HG03196 (cell line): ENCODE results near the gene CMIP.

Experiments
- ATAC-seq: cut with Tn5 transposase; IDR thresholded peaks from one replicate; pipeline ENCODE4 v1.9.1; 2021; ENCODE audit not compliant: unreplicated experiment

Gene CMIP

GRCh38 chr16:81633147-81633619 is 188.6 kb downstream of the CMIP start:
- no peak for ATAC-seq

DNA sequence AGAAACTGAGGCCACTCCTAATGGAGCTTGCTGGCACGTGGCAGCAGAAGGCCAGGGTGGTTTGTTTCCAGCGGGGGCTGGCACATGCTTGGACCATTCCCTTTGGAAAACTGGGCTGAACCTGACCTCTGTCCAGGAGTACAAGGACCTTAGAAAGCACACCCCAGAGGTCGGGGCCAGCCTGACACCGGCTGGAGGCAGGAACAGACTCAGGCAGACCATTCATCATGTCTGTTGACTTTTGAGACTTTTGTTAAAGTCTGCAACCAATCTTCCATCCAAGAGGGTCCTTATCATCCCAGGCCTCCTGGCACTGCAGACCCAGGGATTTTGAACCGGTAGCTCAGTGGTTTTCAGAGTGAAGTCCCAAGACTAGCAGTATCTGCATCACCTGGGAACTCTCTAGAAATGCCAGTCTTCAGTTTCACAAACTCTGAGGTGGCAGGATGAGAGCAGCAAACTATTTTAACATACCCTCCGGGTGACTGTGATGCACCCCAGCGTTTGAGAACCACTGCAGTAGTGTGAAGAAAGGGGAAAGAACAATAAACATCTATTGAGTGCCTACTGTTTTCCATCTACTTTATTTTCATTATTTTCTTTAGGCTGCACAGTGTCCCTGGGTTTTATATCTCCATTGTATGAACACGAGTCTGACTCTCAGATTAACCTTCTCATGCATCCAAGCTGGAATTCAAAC is 189.2 kb downstream of the CMIP start:
- no peak for ATAC-seq

- ATAC-seq, result no peak
Measured at GRCh38 chr16:81634380-81635062, 189.9 kb downstream of the CMIP start.

GRCh38 chr16:81635063-81635937 is 190.7 kb downstream of the CMIP start:
- ATAC-seq, result no peak

DNA sequence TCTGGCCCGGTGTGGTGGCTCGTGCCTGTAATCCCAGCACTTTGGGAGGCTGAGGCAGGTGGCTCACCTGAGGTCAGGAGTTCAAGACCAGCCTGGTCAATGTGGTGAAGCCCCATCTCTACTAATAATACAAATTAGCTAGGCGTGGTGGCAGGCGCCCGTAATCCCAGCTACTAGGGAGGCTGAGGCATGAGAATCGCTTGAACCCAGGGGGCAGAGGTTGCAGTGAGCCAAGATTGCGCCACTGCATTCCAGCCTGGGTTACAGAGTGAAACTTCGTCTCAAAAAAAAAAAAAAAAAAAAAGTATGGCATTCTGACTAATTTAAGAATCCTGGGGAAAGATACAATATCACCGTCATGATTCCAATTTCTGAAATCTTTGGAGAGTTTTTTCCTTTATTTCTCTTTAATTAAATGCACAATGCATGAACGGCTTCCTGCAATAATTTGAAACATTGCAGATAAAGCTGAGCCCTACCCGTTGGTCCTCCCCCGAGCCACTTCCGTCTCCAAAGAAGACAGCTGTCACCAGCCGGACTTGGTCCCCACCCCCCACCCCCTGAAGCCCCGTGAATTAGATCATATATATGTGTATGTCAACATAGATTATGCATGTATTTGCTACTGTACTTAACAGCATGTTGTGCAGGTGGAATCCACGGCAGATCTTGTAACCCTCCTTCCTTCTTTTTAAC is 191.8 kb downstream of the CMIP start:
- ATAC-seq, result no peak

- no peak for ATAC-seq
Measured at GRCh38 chr16:81637336-81638235, 193.0 kb downstream of the CMIP start.

DNA sequence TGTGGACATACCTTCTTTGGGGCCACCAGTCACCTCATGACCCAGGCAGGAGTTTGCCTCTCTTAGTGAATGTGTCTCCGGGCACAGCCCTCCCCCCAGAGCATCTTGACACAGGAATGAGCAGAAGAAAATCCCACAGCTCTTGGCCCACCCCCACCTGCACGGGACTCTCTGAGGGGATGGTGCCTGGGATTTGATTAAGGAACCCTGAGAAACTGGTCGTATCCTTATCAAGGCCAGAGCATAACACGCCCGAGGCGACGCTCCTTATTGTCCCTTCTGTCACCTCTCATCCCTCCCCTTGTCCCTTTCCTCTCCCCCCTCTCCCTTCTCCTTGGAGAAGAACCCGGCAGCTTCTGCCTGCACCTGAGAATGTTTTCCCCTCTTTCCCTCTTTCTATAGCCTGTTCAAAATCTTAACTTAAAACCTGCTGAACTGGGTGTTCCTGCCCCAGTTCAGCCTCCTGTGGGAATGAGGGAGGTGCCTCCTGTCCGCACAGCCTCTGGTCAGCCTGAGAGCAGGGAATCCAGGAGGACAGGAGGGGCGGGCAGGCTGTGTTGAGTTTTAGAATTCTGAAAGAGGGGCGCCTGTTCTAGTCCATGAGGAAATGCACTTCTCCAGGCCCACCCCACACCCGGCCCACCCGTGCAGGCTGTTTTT is 193.8 kb downstream of the CMIP start:
- no peak for ATAC-seq

GRCh38 chr16:81639348-81639747 is 194.7 kb downstream of the CMIP start:
- no peak for ATAC-seq

GRCh38 chr16:81639931-81640680 is 195.5 kb downstream of the CMIP start:
- ATAC-seq, result no peak

- no peak for ATAC-seq
Measured at GRCh38 chr16:81640681-81641070, 196.1 kb downstream of the CMIP start.

GRCh38 chr16:81641395-81642106 is 196.9 kb downstream of the CMIP start:
- no peak for ATAC-seq

DNA sequence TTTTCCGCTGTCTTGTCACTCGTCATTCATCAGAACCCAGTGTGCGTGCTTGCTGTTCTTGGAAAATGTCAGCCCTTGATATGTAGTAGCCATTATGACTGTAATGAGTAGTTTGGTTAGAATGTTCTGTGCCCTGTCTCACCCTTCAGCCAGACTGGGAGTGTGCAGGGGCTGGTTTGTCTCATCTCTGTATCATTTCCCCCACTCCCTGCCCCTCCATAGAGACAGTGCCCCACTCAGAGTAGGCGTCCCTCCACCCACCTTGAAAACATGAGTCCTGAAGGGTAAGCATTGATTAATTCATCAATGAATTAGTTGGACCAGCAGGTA is 197.5 kb downstream of the CMIP start:
- ATAC-seq, result no peak

DNA sequence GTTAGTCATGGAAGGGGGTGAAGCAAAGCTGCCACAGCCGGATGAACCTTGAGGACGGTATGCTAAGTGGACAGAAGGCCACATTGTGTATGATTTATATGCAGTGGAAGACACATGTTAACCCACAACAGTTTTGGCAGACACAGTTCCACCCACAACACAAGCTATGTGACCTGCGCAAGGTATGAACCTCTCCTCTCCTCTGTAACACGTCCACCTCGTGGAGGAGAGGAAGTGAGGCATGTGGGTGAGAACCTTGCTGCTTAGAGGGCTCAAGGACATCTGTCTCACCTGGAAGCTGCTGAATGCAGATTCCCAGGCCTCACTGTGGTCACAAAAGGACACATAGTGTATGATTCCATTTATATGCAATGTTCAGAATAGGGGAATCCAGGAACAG is 198.3 kb downstream of the CMIP start:
- ATAC-seq, result no peak

DNA sequence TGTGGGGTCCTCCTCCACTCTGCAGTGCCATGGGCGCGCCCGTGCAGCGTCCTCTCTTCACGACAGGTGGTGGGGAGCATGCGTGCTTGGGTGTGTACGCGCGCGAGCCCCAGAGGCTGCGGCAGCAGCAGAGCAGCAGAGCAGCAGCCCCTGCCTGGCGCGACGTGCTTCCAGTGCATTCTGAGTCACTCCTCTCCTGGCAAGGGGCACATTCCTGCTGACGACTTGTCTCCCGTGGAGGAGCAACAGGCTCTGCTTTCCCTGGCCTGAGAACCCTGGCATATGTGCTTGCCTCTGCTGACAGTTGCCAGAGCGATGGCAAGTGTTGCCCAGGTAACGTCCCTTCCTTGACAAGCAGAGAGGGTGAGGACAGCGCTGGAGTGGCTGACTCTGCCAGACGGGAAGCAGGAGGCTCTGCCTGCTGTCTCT is 200.7 kb downstream of the CMIP start:
- no peak for ATAC-seq

DNA sequence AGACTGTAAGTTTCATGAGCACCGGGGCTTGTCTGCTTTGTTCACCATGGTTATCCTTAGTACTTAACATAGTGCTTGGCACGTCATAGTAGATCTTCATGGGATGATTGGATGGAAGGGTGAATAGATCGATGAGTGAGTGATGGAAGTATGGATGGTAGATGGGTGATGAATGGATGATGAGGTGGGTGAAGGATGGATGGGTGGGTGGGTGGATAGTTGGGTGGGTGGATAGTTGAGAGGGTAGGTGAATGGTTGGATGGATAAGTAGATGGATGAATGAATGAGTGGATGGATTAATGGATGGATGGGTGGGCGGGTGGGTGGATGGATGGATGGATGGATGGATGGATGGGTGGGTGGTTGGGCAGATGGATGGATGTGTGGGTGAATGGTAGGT is 201.3 kb downstream of the CMIP start:
- no peak for ATAC-seq

DNA sequence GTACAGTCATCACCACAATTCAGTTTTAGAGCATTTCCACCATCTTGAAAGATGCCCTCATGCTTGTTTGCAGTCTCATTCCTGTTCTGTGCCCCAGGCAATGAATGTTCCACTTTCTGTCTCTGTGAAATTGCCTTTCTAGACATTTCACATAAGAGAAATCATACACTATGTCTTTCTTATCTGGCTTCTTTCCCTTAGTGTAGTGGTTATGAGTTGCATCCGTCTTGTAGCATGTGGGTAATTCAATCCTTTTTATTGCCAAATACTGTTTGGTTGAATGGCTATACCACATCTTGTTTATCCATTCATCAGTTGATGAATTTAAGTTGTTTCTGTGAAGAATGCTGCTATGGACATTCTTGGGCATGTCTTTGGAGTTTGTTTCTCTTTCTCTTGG is 202.0 kb downstream of the CMIP start:
- ATAC-seq, result no peak

DNA sequence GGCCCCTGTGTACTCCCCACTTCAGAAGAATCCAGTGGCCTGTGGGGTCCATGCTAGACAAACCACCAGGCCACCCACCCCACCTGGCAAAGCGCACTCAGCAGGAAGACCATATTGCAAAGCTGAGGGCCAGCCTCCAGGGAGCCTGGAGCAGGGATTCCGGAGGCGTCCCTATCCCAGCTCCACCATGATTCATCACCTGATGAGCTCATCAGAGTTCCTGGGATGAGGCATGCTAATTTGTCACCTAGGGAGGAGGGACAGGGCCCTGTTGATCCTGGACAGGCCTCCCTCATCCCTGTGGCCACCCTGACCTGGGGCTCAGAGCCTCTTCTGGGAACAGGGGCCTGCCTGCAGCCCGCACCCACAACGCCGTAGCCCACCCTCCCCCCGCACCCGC is 202.9 kb downstream of the CMIP start:
- no peak for ATAC-seq

DNA sequence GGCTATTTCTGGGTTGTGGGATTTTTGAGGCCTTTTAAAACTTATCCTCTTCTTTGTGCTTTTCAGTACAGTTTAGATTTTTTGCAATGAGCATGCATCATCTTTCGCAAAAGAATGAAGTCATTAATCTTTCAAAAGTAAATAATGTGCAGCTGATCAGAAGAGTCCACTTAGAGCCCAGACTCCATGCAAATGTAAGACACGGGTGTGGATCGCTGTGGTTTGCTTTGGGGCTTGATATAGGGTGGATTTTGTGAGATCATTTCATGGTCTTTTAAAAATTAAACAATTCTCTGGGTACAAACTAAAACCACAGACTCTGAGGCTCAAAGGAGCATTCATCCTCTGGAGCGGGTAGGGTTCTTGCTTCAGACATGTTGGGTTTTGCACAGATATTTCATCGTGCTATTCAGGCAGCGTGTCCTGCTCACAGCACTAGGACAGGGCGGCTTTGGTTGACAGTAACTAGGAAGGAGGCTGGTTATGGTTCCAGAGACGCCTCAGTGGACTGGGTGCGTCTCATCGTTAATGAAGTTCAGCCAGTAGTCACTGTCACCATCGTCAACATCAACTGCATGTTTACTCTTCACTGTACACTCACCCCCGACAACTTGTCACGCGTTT is 205.1 kb downstream of the CMIP start:
- ATAC-seq, result no peak
